ENCODE results near the gene MADCAM1.
"Not testable (repeated sequence)": the region's sequence is repeated elsewhere in the genome, so short reads cannot be mapped to it uniquely, and the experiment has no call there.

Gene MADCAM1

DNA sequence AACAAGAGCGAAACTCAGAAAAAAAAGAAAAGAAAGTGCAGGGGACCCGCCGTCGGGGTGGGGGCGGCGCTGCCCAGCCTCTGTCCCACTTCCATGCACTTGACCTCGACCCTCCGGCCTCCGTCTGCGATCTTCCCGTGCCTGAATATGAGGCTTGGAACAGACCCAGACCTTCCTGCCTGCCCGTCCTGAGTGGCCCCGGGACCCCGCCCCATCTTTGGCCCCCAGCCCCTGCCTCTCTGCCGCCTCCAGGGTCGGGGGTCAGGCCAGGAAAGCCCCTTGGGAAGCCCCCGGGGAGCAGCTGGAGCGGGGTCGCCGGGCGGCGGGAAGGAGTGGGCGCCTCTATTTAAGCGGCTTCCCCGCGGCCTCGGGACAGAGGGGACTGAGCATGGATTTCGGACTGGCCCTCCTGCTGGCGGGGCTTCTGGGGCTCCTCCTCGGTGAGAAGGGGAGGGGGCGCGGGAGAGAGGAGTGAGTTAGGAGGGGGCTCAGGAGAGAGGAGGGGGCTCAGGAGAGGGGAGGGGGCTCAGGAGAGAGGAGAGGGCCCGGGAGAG, at the start of gene MADCAM1:
TSS of gene MADCAM1 (plus strand) at position 375 of the 554 bp plus-strand sequence. CDS start at position 389, 14 bp downstream.
- DNase-seq (ENCODE audit: low spot score): no peak

DNA sequence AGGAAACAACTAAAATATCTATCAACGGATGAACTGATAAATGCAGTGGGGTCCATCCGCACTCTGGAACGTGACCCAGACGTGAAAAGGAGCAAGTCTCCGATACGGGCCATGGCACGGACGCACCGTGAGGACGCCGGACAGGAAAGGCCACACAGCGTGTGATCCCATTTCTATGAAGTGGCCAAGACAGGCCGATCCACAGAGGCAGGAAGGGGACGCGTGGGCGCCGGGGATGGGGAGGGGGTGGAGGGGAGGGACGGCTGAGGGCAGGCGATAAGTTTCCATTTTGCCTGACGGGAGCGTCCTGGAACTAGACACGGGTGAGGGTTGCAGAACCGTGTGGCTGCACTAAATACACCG, 49.2 kb upstream of the MADCAM1 start:
- no peak for DNase-seq (ENCODE audit: low spot score)

DNA sequence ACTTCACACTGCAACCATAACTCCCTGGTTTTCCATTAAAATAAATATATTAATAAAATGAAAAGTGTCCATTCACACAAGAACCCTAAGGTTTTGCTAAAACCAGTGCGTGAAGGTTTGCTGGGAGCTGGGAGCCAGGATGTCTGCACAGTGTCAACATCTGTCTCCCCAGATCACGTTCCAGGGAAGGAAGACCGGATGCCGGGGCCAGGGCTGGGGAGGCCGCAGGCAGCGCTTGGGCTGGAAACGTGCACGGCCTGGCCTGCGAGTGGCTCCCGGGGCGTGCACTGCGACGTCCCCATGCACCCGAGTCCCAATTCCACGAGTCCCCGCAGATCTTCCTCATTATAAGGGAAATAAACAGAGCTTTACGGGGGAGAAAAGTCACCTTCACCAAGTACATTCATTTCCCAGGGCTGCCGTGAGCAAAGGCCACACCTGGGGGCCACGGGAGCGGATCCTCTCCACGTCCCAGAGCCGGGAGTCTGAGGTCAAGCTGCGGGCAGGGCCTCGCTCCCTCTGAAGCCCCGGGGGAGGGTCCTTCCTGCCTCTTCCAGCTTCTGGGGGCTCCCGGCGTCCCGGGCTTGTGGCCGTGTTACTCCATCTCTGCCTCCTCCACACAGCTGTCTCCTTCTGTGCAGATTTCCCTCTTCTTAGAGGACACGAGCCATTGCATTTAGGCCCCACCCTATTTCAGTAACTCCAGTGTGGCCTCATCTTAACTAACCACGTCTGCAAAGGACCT, 48.3 kb upstream of the MADCAM1 start:
- DNase-seq (ENCODE audit: low spot score): no peak

DNA sequence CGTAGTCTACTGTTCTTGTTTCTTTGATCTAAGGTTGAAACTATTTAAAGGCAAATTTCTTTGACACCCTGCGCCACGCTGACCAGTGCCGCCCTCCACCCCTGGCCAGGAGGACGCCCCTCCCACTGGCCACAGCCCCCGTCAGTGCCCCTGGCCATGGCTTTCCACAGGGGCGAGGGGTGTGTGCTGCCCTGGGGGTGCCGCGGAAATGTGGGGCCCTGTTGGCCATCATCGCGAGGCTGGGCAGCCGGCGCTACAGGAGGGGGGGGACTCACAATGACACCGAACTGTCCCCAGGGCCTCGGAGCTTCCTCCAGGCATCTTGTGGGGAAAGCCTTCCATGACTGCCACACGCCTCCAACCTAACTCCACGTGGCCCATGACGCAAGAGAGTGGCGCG, 46.4 kb upstream of the MADCAM1 start:
- DNase-seq (ENCODE audit: low spot score): no peak

DNA sequence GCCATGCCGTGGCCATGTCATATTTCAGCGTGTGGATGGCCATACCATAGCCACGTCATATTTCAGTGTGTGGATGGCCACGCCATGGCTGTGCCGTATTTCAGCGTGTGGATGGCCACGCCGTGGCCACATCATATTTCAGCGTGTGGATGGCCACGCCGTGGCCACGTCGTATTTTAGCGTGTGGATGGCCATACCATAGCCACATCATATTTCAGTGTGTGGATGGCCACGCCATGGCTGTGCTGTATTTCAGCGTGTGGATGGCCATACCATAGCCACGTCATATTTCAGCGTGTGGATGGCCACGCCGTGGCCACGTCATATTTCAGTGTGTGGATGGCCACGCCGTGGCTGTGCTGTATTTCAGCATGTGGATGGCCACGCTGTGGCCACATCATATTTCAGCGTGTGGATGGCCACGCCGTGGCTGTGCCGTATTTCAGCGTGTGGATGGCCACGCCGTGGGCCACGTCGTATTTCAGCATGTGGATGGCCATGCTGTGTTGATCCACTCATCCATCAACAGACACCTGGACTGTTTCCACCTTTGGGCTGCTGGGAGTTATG, 45.3 kb upstream of the MADCAM1 start:
- not testable (repeated sequence) for DNase-seq (ENCODE audit: low spot score)

DNA sequence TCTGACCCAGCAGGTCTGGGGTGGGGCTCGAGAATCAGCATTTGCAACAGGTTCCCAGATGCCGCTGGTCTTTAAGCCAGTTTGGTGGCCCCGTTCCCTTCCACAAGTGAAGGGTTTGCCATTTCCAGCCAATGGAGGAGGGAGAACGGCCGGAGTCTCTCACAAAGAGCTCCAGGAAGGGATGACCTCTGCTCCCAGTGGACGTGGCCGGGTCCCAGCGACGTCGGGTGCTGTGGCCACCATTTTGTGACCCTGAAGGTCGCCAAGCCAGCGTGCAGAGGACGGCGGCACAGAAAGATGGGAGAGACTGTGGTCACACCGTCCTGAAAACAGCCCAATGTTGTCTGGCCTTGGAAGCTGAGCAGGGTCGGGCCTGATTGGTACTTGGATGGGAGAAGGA, 43.5 kb upstream of the MADCAM1 start:
- no peak for DNase-seq (ENCODE audit: low spot score)

DNA sequence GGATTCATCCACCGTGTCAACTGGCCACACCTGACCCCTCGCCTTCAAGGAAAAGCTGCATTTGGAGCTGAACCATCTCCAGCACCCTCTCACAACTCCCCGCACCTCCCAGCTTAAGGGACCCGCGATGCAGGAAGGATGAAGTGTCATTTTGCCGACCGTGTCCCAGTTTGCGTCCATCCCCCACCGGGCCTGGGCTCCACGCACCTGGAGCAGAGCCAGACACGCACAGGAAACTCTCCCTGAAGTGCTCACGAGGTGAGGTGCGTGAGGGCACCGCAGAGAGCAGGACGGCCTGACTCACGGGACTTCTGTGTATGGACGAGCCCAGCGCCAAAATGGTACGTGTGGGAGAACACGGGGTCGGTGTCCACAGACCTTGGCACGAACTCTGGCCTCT, 42.7 kb upstream of the MADCAM1 start:
- DNase-seq (ENCODE audit: low spot score): no peak

DNA sequence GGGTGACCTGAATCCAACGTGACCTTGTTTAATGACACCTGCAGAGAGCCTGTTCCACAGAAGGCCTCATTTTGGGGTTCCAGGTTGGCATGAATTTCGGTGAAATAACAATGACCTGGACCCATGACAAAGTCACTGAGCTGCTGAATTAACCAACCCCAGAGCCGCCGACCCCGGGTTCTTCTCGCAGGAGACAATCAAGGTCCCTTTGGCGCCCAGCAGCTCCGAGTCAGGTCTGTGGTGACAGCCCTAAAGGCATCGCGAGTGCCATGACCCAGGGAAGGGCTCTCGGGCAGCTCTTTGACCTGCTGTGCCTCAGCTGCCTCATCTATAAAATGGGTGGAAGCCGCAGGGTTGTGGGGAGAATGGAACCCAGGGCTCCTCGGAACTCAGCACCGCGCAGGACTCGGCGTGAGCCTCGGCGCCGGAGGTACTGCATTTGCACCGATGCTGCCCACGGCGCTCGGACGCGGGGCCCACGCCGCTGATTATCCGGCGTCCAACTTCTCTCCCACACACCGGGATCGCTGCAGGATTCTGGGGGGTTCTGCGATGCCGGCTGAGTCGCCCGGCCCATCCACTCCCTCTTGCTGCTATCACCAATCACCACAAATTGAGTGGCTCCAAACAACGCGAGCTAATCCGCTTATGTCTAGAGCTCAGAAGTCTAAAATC, 41.1 kb upstream of the MADCAM1 start:
- no peak for DNase-seq (ENCODE audit: low spot score)

DNA sequence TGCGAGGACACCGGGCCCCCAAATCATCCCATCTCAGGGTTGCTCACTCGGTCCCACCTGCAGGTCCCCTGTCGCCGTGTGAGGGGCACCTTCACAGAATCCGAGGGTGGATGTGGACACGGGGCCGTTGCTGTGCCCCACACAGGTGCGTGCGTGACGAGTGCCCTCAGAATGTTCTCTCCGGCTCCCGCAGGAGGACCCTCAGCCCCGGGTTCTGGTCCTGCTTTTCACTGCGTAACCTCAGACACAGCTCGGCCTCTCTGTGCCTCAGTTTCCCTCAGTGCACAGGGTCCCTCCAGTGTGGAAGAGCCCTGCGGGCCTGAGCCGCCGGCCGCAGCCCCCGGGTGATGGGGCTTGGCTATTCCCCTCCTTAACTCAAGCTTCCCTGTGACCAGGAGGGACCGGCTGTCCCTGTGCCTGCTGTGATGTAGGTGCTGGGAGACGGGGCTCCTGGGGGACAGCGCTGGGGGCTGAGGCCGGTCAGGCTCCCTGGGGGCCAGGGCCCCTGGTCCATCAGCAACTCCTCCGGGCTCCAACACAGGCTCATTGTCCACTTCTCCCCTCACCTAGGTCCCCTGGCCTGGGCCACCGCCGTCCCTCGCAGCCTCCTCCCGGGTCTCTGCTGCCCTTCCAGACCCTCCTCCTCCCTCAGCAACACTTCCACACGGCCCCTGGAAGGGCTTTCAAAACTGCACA, 40.3 kb upstream of the MADCAM1 start:
- DNase-seq (ENCODE audit: low spot score): no peak

DNA sequence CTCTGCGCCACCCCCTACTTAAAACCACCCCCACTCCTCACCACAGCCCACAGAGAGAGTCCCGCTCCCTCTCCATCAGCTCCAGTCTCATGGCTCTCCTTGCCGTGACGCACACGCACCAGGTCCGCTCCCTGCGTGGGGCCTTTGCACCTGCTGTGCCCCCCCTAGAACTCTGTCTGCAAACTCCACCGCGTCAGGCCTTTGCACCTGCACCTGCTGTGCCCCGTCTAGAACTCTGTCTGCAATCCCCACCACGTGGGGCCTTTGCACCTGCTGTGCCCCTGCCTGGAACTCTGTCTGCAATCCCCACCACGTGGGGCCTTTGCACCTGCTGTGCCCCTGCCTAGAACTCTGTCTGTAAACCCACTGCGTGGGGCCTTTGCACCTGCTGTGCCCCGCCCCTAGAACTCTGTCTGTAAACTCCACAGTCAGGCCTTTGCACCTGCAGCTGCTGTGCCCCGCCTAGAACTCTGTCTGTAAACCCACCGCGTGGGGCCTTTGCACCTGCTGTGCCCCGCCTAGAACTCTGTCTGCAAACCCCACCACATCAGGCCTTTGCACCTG, 39.7 kb upstream of the MADCAM1 start:
- DNase-seq (ENCODE audit: low spot score): no peak

DNA sequence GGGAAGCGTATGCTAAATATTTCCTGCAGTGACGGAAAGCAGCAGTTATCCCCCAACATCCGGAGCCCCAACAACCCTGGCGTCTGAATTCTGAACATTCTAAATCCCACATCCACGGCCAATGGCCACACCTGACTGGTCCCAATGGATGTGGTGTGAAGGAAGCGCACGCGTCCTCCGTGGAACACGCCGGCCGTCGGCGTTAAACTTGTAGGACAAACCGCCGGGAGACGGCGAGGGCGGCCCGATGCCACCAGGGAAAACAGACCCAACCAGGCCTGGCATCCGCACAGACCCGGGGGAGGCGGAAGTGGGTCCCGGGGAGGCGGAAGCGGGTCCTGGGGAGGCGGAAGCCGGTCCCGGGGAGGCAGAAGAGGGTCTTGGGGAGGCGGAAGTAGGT, 38.6 kb upstream of the MADCAM1 start:
- DNase-seq (ENCODE audit: low spot score): no peak

DNA sequence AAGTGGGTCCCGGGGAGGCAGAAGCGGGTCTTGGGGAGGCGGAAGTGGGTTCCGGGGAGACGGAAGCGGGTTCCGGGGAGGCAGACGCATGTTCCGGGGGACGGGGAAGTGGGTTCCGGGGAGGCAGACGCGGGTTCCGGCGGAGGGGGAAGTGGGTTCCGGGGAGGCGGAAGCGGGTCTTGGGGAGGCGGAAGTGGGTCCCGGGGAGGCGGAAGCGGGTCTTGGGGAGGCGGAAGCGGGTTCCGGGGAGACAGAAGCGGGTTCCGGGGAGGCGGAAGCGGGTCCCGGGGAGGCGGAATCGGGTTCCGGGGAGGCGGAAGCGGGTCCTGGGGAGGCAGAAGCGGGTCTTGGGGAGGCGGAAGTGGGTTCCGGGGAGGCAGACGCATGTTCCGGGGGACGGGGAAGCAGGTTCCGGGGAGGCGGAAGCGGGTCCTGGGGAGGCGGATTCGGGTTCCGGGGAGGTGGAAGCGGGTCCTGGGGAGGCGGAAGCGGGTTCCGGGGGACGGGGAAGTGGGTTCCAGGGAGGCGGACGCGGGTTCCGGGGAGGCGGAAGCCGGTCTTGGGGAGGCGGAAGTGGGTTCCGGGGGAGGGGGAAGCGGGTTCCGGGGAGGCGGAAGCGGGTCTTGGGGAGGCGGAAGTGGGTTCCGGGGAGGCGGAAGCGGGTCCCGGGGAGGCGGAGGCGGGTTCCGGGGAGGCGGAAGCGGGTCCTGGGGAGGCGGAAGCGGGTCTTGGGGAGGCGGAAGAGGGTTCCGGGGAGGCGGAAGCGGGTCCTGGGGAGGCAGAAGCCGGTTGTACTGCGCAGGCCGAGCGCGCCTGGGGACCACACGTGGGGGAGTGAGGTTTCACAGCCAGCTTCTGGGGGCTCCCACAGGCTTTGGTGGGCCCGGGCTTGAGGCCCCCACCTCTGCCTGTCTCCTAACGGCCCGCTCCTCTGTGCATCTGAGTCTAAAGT, 37.9 kb upstream of the MADCAM1 start:
- no peak for DNase-seq (ENCODE audit: low spot score)

DNA sequence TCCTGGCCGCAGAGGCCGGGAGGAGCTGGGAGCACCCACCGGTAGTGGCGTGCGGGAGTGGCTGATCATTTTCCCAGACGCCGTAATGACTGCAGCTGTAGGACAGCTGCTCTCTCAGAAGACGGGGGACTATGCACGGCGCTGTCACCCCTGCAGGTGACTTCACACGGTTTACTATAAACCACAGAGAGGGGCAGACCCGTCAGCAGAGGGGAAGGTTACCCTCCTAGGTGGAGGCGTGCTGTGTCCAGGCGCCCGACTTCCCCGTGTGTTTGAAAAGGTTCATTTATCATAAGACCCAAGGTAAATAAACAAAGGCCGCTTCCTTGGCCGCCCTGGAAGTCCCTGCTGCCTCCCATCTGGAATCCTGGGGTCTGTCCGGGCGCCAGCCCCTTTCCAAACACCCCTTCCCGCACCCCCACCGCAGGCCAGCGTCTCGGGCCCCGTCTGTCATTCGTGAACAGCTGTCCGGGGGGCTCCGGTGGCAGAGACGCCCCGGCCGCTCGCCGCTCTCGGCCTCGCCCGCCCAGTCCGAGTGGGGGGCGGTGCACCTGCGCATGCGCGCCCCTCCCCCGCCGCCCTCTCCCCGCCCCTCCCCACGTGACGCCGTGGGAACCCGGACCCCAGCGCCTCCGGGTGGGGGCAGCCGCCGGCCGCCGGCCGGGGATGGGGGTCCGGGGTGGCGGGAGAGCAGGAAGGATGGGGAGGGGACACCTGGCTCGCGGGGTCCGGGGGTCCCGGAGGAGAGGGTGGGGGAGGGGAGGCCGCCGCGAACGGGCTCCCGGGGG, 36.4 kb upstream of the MADCAM1 start:
- DNase-seq (ENCODE audit: low spot score): peak; percentile 62

DNA sequence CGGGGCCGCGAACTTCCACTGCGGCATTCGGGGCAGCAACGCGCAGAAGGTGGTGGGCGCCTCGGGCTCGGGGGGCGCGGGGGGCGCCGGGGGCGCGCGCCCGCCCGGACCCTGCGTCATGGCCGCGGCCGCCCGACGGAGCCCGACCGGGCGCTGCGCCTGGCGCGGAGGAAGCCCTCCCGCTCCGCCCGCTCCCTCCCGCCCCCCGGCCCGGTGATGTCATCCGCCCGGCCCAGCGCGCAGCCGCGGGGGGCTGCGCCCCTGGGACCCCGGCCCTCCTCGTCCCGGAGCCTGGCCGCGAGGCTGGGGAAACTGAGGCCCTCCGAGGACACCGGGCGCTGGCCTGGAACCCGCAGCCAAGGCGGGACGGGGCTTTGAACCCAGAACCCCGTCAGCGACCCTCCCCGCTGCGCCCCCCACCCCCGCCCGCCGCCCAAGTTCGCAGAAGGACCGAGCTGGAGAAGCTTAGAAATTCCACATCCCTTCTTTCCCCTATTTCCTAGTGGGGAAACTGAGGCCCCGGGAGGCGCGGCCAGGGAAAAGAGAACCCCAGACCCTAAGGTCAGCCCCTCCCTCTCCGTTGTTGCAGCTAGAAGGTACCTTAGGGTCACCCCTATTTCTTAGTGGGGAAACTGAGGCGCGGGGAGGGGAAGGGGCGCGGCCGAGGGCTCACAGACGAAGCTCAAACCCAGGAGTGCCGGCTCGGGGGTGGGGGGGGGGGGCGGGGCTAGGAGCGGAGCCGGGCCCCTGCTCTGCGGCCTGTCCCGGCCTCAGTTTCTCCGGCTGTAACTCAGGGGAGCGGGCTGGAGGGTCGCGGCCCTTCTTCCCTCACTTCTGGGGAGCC, 35.2 kb upstream of the MADCAM1 start, which contains the start of gene SHC2:
TSS of gene SHC2 (minus strand) at position 157 of the 844 bp plus-strand sequence. CDS start at position 120, 37 bp downstream.
- no peak for DNase-seq (ENCODE audit: low spot score)

DNA sequence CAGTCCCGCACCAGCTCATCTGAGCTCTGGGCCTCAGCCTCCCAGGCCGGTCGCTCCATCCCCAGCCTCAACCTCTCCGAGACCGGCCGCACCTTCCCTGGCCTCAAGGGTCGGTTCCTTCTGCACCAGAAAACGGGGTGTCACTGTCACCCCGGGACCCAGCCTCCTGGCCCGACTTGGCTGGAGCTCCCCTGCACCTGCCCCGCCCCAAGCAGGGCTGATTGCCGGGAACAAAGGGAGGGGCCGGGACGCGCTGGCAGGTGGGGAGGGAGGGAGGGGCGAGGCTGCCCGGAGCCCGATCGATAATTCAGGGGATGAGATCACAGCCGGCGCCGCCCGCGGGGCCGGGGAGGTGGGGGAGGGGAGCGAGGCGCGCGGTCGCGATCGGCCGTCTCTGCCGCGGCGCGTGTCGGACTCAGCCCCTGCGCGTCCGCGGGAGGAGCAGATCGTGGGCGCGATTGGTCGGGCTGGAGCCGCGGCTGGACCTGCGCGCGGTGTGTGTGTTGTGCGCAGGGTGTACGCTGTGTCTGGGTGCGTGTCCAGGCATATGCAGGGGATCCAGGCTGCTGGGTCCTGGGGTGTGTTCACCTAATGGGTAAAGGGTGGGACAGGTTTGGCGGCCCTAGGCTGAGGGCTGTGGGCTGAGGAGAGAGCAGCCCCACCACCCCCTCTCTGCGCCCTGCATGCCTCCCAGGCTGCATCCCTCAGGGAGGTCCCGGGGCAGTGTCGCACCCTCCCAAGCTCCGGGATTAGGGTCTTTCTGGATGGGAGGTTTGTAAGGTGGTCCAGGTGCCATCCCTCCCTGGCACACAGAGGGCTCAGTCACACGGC, 34.4 kb upstream of the MADCAM1 start:
- DNase-seq (ENCODE audit: low spot score): no peak

DNA sequence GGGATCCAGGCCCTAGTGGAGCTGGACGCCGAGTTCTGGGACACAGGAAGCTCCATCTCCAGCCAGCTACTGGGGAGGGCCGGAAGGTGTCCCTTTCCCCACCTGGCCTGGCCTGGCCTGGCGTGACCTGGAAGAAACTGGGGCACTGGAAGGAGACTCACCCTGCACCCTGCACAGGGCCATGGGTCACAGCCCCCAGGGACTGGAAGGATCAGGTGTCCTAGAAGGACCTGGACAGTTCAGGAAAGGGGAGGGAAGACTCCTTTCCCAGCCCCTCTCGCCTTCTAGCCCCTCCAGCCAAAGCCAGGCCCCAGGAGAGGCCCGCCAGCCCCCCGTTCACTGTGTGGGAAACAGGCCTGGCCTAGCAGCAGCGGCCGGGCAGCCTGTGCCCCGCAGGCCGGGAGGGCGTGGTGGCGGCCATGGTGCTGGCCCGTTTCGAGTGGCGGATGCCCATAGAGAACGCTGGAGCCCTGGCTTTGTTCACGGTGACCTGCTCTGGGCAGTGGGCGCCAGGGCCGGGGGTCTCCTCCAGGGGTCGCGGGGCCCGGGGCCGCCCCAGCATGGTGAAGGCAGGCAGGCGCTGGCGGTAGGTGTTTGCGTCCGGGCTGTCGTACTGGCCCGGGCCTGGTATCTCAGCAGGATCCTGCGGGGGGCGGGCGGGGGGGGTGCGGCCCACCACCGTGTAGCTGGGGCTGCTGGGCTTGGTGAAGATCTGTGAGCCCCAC, 32.6 kb upstream of the MADCAM1 start:
- no peak for DNase-seq (ENCODE audit: low spot score)

DNA sequence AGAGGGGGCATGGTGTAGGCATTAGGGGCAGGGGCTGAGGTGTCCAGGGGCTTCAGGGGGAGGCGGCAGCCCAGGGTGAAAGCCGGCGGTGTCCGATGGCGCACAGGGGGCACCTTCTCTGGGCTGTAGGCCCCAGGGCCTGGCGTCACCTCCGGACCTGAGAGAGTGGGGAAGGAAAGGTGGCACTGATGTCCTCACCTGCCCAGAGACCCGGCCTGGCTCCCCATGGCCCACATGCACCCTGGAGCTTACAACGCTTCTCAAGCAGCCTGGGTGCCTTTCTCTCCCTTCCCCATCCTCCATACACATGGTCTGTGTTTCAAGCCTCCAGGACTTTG, 32.1 kb upstream of the MADCAM1 start:
- DNase-seq (ENCODE audit: low spot score): no peak

Data from globus pallidus (tissue), 1 donor.